ENCODE measurements around the gene MAP4K4.

DNA sequence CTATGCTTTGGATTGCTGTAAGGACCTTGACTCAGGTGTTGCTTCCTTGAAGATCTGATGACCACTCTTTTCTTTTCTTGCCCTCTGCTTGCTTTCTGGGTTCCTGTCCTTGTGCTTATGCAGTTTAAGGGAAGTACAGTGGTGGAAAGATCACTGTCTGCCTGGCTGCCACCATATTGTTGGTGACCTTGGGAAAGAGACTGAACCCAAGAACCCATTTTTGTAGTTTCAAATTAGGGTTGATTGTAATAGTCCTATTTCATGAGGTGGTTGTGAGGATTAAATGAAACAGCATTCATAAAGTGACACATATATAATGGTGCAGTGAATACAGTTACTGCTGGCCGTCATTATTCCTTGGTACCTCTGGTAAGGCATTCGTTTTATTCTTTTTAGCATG lies 41.1 kb downstream of the MAP4K4 start:
- TF ChIP-seq CTCF (IDR thresholded peaks at IDR 0.05), result no peak
- TF ChIP-seq POLR2A (IDR thresholded peaks at IDR 0.05), result no peak

Measured in thyroid gland (tissue), 4 donors.